GM04503 (cell line): ENCODE results near the gene PRRT1B.

ENCODE experiments used
- DNase-seq: peaks from one replicate; pipeline ENCODE4 v3.0.0-alpha.2; 2012; ENCODE audit warnings: low read depth

Gene PRRT1B

GRCh38 chr9:131597246-131597645 is 51.9 kb downstream of the PRRT1B start:
- no peak for DNase-seq

GRCh38 chr9:131598121-131598520 is 52.8 kb downstream of the PRRT1B start:
- DNase-seq: no peak

- no peak for DNase-seq
Measured at GRCh38 chr9:131601683-131602181, 56.4 kb downstream of the PRRT1B start.

- no peak for DNase-seq
Measured at GRCh38 chr9:131603199-131603598, 57.9 kb downstream of the PRRT1B start.

GRCh38 chr9:131603711-131604439 is 58.6 kb downstream of the PRRT1B start:
- no peak for DNase-seq

- DNase-seq: no peak
Measured at GRCh38 chr9:131605770-131606590, 60.7 kb downstream of the PRRT1B start.

GRCh38 chr9:131606896-131607567 is 61.7 kb downstream of the PRRT1B start:
- no peak for DNase-seq

GRCh38 chr9:131607591-131607990 is 62.3 kb downstream of the PRRT1B start:
- DNase-seq: no peak

- DNase-seq: peak; percentile 75
Measured at GRCh38 chr9:131608493-131609037, 63.2 kb downstream of the PRRT1B start.
